DOHH2 (cell line): ENCODE measurements around the gene MIB2.

Experiments used
- CTCF ChIP-seq: fragments of 200-600 bp; sonication (generic); IDR thresholded peaks from one replicate; pipeline ENCODE4 v1.5.1; 2014; ENCODE audit warnings: antibody characterized with exemption, mild to moderate bottlenecking, low read depth, low read length; ENCODE audit not compliant: poor library complexity, severe bottlenecking
- EZH2phosphoT487 ChIP-seq: fragments of 200-600 bp; sonication (generic); IDR thresholded peaks from 2 replicates; pipeline ENCODE4 v1.6.1; 2017; ENCODE audit warnings: borderline replicate concordance, mild to moderate bottlenecking, antibody characterized with exemption, low read length, moderate library complexity, mixed read lengths

- TF ChIP-seq CTCF (no peak), EZH2phosphoT487 (no peak)
Observed at GRCh38 chr1:1610796-1611195, 4.5 kb upstream of the MIB2 start.
